BE2C (cell line): ENCODE results near the gene SEMA4A.

Source experiments
- DNase-seq: peaks from one replicate; pipeline ENCODE4 v3.0.0-alpha.2; 2020
- H3K27me3 ChIP-seq: fragments of 250-450 bp; sonication (Bioruptor Pico); 2 replicates; pipeline ENCODE4 v1.5.1; 2020; ENCODE audit warnings: mild to moderate bottlenecking
- H3K36me3 ChIP-seq: fragments of 250-450 bp; sonication (Bioruptor Pico); 2 replicates; pipeline ENCODE4 v1.5.1; 2020; ENCODE audit warnings: mild to moderate bottlenecking
- H3K4me1 ChIP-seq: fragments of 250-450 bp; sonication (Bioruptor Pico); 2 replicates; pipeline ENCODE4 v1.5.1; 2020
- H3K4me3 ChIP-seq: 2 replicates; pipeline ENCODE4 v1.5.1; 2011; ENCODE audit warnings: low read depth, low read length
- H3K9me3 ChIP-seq: fragments of 250-450 bp; sonication (Bioruptor Pico); 2 replicates; pipeline ENCODE4 v1.5.1; 2020
- CTCF ChIP-seq: IDR thresholded peaks from 2 replicates; pipeline ENCODE4 v1.5.1; 2012; ENCODE audit warnings: mild to moderate bottlenecking, low read depth, low read length

Gene SEMA4A

DNA sequence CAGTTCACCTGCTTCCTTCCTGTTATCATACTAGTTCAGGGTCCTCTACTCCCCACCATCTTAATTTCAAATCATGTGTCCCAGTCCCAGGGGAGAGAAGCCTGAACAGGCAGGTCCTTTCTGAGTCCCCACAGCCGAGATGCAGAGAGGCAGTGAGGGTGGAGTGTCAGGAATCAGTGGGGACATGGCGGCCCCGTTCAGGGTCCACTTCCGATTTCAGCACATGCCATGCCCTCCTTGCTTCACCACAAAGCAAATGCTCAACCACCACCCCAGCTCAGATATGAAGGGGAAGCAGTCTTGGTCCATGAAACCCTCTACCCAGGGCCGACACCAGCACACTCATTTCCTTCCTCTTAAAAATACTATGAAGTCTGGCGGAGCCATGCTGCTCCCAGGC lies 5.2 kb upstream of the SEMA4A start:
- peaks cover 7% of the 10 kb centered on the region for H3K4me1 ChIP-seq
- TF ChIP-seq CTCF, result no peak
- H3K27me3 ChIP-seq, result no peaks in the 10 kb centered on the region
- no peak for DNase-seq
- no peaks in the 10 kb centered on the region for H3K9me3 ChIP-seq
- no peak overlapping the region for H3K4me3 ChIP-seq
- H3K36me3 ChIP-seq, result no peaks in the 10 kb centered on the region

DNA sequence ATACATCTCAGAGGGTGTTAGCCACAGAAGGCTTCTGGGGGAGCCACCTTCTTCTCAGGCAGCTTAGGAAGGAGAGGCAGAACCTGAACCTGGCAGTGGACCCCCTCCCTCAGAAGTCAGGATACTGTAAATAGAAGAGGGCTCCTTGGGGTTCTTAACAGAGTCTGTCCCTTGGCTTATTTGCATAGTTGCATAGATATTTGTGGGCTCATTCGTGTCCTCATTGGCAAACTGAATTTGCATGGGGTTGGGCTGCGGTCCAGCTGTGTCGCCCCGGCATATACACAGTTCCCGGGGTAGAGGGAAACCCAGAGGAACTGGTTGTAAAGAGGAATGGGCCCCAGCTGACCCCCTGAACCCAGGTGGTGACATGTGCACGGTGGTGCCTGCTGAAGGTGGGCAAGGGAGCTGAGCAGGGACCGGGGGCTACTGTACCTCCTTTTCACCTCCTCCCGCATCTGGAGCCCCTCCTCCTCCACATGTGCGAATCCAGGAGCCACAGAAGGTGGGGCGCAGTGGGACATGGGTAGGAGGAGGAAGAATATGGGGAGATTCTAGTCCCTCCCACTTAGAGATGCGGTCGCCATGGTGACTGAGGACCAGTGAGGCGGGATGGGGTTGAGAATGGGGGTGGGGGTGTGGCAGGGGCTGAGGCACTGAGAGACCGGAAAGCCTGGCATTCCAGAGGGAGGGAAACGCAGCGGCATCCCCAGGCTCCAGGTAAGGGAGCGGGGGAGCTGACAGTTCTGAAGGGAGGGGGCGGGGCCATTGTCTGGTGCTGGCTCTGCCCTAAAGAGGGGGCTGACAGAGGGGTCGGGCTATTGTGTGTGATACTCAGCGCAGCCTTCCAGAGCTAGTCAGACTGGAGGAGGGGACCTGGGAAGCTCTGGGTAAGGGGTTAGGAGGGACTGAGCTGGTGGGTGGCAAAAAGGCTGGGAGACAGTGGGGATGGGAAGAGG lies 3.7 kb upstream of the SEMA4A start:
- peaks cover 7% of the 10 kb centered on the region for H3K4me1 ChIP-seq
- H3K36me3 ChIP-seq, result no peaks in the 10 kb centered on the region
- no peak overlapping the region for H3K4me3 ChIP-seq
- no peak for DNase-seq
- H3K9me3 ChIP-seq, result no peaks in the 10 kb centered on the region
- no peak for TF ChIP-seq CTCF
- H3K27me3 ChIP-seq, result no peaks in the 10 kb centered on the region

- TF ChIP-seq CTCF, result no peak
- Histone ChIP-seq H3K4me3 (no peak overlapping the region), H3K27me3 (no peaks in the 10 kb centered on the region), H3K9me3 (no peaks in the 10 kb centered on the region), H3K4me1 (peaks cover 7% of the 10 kb centered on the region), H3K36me3 (no peaks in the 10 kb centered on the region)
- DNase-seq, result no peak
These were observed 2.9 kb upstream of the SEMA4A start for GRCh38 chr1:156150333-156151011.

GRCh38 chr1:156151093-156151688 lies 2.2 kb upstream of the SEMA4A start:
- H3K27me3 ChIP-seq, result no peaks in the 10 kb centered on the region
- H3K4me3 ChIP-seq, result no peak overlapping the region
- H3K9me3 ChIP-seq, result no peaks in the 10 kb centered on the region
- TF ChIP-seq CTCF, result no peak
- peaks cover 7% of the 10 kb centered on the region for H3K4me1 ChIP-seq
- no peaks in the 10 kb centered on the region for H3K36me3 ChIP-seq
- DNase-seq, result no peak

- TF ChIP-seq CTCF, result no peak
- no peak overlapping the region for H3K4me3 ChIP-seq
- DNase-seq, result no peak
- no peaks in the 10 kb centered on the region for H3K27me3 ChIP-seq
- no peaks in the 10 kb centered on the region for H3K36me3 ChIP-seq
- no peaks in the 10 kb centered on the region for H3K4me1 ChIP-seq
- H3K9me3 ChIP-seq, result no peaks in the 10 kb centered on the region
These were observed 757 bp upstream of the SEMA4A start for GRCh38 chr1:156152628-156153027.
